ENCODE results near the gene ZNF417.
A peak's percentile ranks its signal among the peaks of the same experiment; 100 is the strongest.

The ZNF417 gene

DNA sequence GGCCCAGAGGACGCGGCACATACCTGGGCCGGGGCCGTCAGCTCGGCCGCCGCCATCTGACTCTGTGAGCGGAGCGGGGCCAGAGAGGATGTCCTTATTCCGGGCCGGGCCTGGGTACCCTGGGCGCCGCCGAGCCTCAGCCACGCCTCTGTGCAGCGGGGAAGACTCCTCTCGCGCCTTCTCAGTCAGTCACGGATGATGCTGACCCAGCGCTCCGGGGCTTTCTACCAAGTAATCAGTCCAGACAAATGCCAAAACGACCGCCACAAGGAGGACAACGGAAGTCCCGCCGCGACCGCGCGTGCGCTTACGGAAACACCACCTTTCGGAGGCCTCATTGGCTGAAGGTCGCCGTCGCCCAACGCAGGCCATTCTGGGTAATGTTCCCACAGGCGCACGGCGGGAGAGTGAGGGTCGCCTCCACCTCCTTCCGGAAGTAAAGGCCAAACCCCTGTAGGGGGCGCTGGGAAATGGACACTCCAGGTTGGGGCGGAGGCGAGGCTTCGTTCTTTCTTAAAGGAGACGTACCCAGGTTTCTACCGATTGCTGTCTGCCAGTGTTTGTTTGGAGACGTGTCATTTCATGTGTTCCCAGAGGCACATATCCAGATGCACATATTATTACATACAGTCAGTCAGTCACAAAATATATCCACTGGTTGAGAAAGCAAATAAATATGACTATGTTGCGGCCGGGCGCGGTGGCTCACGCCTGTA lies 31.2 kb upstream of the ZNF417 start, which contains the start of gene ZNF256:
TSS of gene ZNF256 (minus strand) at position 288 of the 716 bp plus-strand sequence. CDS start at position 56, 232 bp downstream.
- no peak for TF ChIP-seq EZH2 (IDR thresholded peaks at IDR 0.05; ENCODE audit: borderline replicate concordance, low read depth, low read length, severe bottlenecking)
- TF ChIP-seq, protein P1, sequence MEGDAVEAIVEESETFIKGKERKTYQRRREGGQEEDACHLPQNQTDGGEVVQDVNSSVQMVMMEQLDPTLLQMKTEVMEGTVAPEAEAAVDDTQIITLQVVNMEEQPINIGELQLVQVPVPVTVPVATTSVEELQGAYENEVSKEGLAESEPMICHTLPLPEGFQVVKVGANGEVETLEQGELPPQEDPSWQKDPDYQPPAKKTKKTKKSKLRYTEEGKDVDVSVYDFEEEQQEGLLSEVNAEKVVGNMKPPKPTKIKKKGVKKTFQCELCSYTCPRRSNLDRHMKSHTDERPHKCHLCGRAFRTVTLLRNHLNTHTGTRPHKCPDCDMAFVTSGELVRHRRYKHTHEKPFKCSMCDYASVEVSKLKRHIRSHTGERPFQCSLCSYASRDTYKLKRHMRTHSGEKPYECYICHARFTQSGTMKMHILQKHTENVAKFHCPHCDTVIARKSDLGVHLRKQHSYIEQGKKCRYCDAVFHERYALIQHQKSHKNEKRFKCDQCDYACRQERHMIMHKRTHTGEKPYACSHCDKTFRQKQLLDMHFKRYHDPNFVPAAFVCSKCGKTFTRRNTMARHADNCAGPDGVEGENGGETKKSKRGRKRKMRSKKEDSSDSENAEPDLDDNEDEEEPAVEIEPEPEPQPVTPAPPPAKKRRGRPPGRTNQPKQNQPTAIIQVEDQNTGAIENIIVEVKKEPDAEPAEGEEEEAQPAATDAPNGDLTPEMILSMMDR (IDR thresholded peaks at IDR 0.05; ENCODE audit: borderline replicate concordance, extremely low read depth, low read length, poor library complexity, severe bottlenecking): peak; percentile 94
- peak within 1 kb of the TSS; percentile 78 to 85 for H3K4me3 ChIP-seq (ENCODE audit: low read depth in 1 of 2, low read length in 2 of 2)
- no peaks in the 10 kb centered on the region for H3K27me3 ChIP-seq (ENCODE audit: insufficient read depth, low read length, poor library complexity)
- H3K4me1 ChIP-seq (ENCODE audit: insufficient read depth, low read length): peaks cover 33% of the 10 kb centered on the region
- H2AFZ ChIP-seq (ENCODE audit: low read depth, low read length): peak within 1 kb of the TSS; percentile 87
- H3K36me3 ChIP-seq (ENCODE audit: insufficient read depth, low read length): peaks cover 32% of the 10 kb centered on the region
- peaks cover 14% of the 10 kb centered on the region; the same call in 1 of the 2 replicates for H4K20me1 ChIP-seq (ENCODE audit: insufficient read depth, low read length)
- H3K9me3 ChIP-seq (ENCODE audit: insufficient read depth, low read length, severe bottlenecking): peaks cover 9% of the 10 kb centered on the region
- H3K79me2 ChIP-seq (ENCODE audit: insufficient read depth, low read length): peaks cover 56% of the 10 kb centered on the region
- H3K27ac ChIP-seq (ENCODE audit: low read length): peak within 1 kb of the TSS; percentile 81
- DNase-seq (peak; percentile 98), ATAC-seq (ENCODE audit: insufficient read depth, low read depth) (peak; percentile 99)
- H3K4me2 ChIP-seq (ENCODE audit: insufficient read depth, low read length): peak within 1 kb of the TSS; percentile 93
- peak within 1 kb of the TSS; percentile 77 for H3K9ac ChIP-seq (ENCODE audit: low read depth, low read length)

DNA sequence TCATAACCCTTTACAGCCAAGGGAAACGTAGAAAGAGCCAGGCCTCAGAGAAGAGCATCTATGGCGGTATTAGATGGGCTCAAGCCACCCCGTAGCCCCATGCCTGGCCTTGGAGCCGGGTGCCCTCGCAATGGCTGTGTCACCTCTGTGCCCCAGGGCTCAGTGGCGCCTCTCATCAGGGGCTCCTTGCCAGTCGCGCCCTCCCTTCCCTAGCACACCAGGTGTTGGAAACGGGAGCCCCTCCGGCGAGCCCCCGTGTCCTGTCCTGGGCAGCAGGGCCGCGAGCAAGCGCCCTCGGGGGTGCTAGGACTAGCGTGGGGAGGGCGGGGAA lies 30.7 kb upstream of the ZNF417 start:
- Histone ChIP-seq H3K27me3 (ENCODE audit: insufficient read depth, low read length, poor library complexity) (no peaks in the 10 kb centered on the region), H3K4me2 (ENCODE audit: insufficient read depth, low read length) (peak overlapping the region; percentile 93), H3K79me2 (ENCODE audit: insufficient read depth, low read length) (peaks cover 61% of the 10 kb centered on the region), H3K36me3 (ENCODE audit: insufficient read depth, low read length) (peaks cover 37% of the 10 kb centered on the region), H3K4me3 (ENCODE audit: low read depth in 1 of 2, low read length in 2 of 2) (peak overlapping the region; percentile 78 to 85), H2AFZ (ENCODE audit: low read depth, low read length) (peak overlapping the region; percentile 87), H3K27ac (ENCODE audit: low read length) (peak overlapping the region; percentile 81), H3K9me3 (ENCODE audit: insufficient read depth, low read length, severe bottlenecking) (peaks cover 11% of the 10 kb centered on the region), H3K9ac (ENCODE audit: low read depth, low read length) (peak overlapping the region; percentile 77), H3K4me1 (ENCODE audit: insufficient read depth, low read length) (peaks cover 33% of the 10 kb centered on the region), H4K20me1 (ENCODE audit: insufficient read depth, low read length) (peaks cover 14% of the 10 kb centered on the region; the same call in 1 of the 2 replicates)
- no peak for TF ChIP-seq EZH2 (IDR thresholded peaks at IDR 0.05; ENCODE audit: borderline replicate concordance, low read depth, low read length, severe bottlenecking)
- TF ChIP-seq, protein P1 (IDR thresholded peaks at IDR 0.05; ENCODE audit: borderline replicate concordance, extremely low read depth, low read length, poor library complexity, severe bottlenecking): no peak
- no peak for ATAC-seq (ENCODE audit: insufficient read depth, low read depth)
- no peak for DNase-seq

GRCh38 chr19:57946316-57946715 lies 29.9 kb upstream of the ZNF417 start:
- H3K4me1 ChIP-seq (ENCODE audit: insufficient read depth, low read length): peaks cover 33% of the 10 kb centered on the region
- H3K9me3 ChIP-seq (ENCODE audit: insufficient read depth, low read length, severe bottlenecking): peaks cover 15% of the 10 kb centered on the region
- H3K79me2 ChIP-seq (ENCODE audit: insufficient read depth, low read length): peaks cover 69% of the 10 kb centered on the region
- TF ChIP-seq EZH2 (IDR thresholded peaks at IDR 0.05; ENCODE audit: borderline replicate concordance, low read depth, low read length, severe bottlenecking): no peak
- TF ChIP-seq, protein P1 (IDR thresholded peaks at IDR 0.05; ENCODE audit: borderline replicate concordance, extremely low read depth, low read length, poor library complexity, severe bottlenecking): no peak
- H3K27ac ChIP-seq (ENCODE audit: low read length): peak overlapping the region; percentile 81
- H2AFZ ChIP-seq (ENCODE audit: low read depth, low read length): no peak overlapping the region
- H3K4me2 ChIP-seq (ENCODE audit: insufficient read depth, low read length): peak overlapping the region; percentile 93
- peak overlapping the region; percentile 77 for H3K9ac ChIP-seq (ENCODE audit: low read depth, low read length)
- H3K27me3 ChIP-seq (ENCODE audit: insufficient read depth, low read length, poor library complexity): no peaks in the 10 kb centered on the region
- DNase-seq (peak; percentile 10), ATAC-seq (ENCODE audit: insufficient read depth, low read depth) (no peak)
- H4K20me1 ChIP-seq (ENCODE audit: insufficient read depth, low read length): peaks cover 14% of the 10 kb centered on the region; the same call in 1 of the 2 replicates
- H3K4me3 ChIP-seq (ENCODE audit: low read depth in 1 of 2, low read length in 2 of 2): peak overlapping the region; percentile 78 to 85; a peak in 3 of 4 replicates
- peaks cover 44% of the 10 kb centered on the region for H3K36me3 ChIP-seq (ENCODE audit: insufficient read depth, low read length)

Data from DND-41 (cell line).